HepG2 (cell line): ENCODE data around the gene CLASRP. TPM values are rescaled to one million over a fixed set of nuclear protein-coding genes. Genes with fewer than 3 reads are reported as not detected.

ENCODE experiments used
- AFF4 ChIP-seq: sonication (generic); formaldehyde crosslinking; IDR thresholded peaks from 2 replicates; pipeline ENCODE4 v1.4.0; 2020; ENCODE audit warnings: missing genetic modification reagents
- AGO2 ChIP-seq: fragments of 200-400 bp; formaldehyde crosslinking; optimal IDR thresholded peaks from 2 replicates; pipeline ENCODE3; 2017; ENCODE audit warnings: mild to moderate bottlenecking, low read depth, low read length, moderate library complexity
- ARID5B ChIP-seq: IDR thresholded peaks from 2 replicates; pipeline ENCODE4 v1.4.0; 2020; ENCODE audit warnings: mild to moderate bottlenecking, missing genetic modification reagents
- CCDC6 ChIP-seq: sonication (generic); formaldehyde crosslinking; IDR thresholded peaks from 2 replicates; pipeline ENCODE4 v1.8.1; 2022; ENCODE audit warnings: mild to moderate bottlenecking, missing genetic modification reagents, moderate library complexity
- CEBPG ChIP-seq: IDR thresholded peaks from 2 replicates; pipeline ENCODE4 v1.6.1; 2016
- HNRNPUL1 ChIP-seq: fragments of 200-400 bp; formaldehyde crosslinking; IDR thresholded peaks from 2 replicates; pipeline ENCODE4 v1.6.1; 2017; ENCODE audit warnings: low read depth, mild to moderate bottlenecking, low read length, moderate library complexity
- KDM3A ChIP-seq: IDR thresholded peaks from 2 replicates; pipeline ENCODE4 v1.6.1; 2018; ENCODE audit warnings: low read depth, missing compliant biosample characterization
- NRL ChIP-seq: sonication (generic); formaldehyde crosslinking; IDR thresholded peaks from 2 replicates; pipeline ENCODE4 v1.5.0; 2020; ENCODE audit warnings: missing genetic modification reagents, mild to moderate bottlenecking, moderate library complexity, borderline replicate concordance
- PCBP2 ChIP-seq: fragments of 200-400 bp; formaldehyde crosslinking; optimal IDR thresholded peaks from 2 replicates; pipeline ENCODE3; 2018; ENCODE audit warnings: low read length, low read depth; ENCODE audit not compliant: poor library complexity, severe bottlenecking
- PRMT3 ChIP-seq: sonication (generic); formaldehyde crosslinking; IDR thresholded peaks from 2 replicates; pipeline ENCODE4 v1.8.1; 2022; ENCODE audit warnings: low read depth, mild to moderate bottlenecking, moderate library complexity, missing genetic modification reagents, borderline replicate concordance
- TFAP4 ChIP-seq: sonication (generic); IDR thresholded peaks from 2 replicates; pipeline ENCODE4 v1.6.1; 2016; ENCODE audit warnings: low read depth, borderline replicate concordance
- ZBTB1 ChIP-seq: sonication (generic); formaldehyde crosslinking; IDR thresholded peaks from 2 replicates; pipeline ENCODE4 v1.4.0; 2020; ENCODE audit warnings: missing genetic modification reagents, borderline replicate concordance
- ZNF280B ChIP-seq: sonication (generic); formaldehyde crosslinking; IDR thresholded peaks from 2 replicates; pipeline ENCODE4 v1.5.0; 2020; ENCODE audit warnings: missing genetic modification reagents, mild to moderate bottlenecking, borderline replicate concordance
- ZNF292 ChIP-seq: sonication (generic); formaldehyde crosslinking; IDR thresholded peaks from 2 replicates; pipeline ENCODE4 v1.8.1; 2022; ENCODE audit warnings: mild to moderate bottlenecking, low read depth, missing genetic modification reagents, borderline replicate concordance
- ZNF333 ChIP-seq: sonication (generic); formaldehyde crosslinking; IDR thresholded peaks from 2 replicates; pipeline ENCODE4 v1.4.0; 2020; ENCODE audit warnings: mild to moderate bottlenecking, missing genetic modification reagents, borderline replicate concordance
- ZNF335 ChIP-seq: sonication (generic); formaldehyde crosslinking; IDR thresholded peaks from 2 replicates; pipeline ENCODE4 v1.4.0; 2020; ENCODE audit warnings: missing genetic modification reagents
- ZNF777 ChIP-seq: sonication (generic); formaldehyde crosslinking; IDR thresholded peaks from 2 replicates; pipeline ENCODE4 v1.4.0; 2020; ENCODE audit warnings: missing genetic modification reagents
- ZNF781 ChIP-seq: sonication (generic); formaldehyde crosslinking; IDR thresholded peaks from 2 replicates; pipeline ENCODE4 v1.5.1; 2020; ENCODE audit warnings: borderline replicate concordance, mild to moderate bottlenecking, missing genetic modification reagents; ENCODE audit errors: not compliant biosample characterization
- ZSCAN20 ChIP-seq: sonication (generic); formaldehyde crosslinking; IDR thresholded peaks from 2 replicates; pipeline ENCODE4 v1.4.0; 2020; ENCODE audit warnings: missing genetic modification reagents, mild to moderate bottlenecking, borderline replicate concordance
- polyA plus RNA-seq, 8 experiments: library from polyadenylated mRNA; depleted of rRNA in 3 of 8; stranded (reverse) in 7 of 8; unstranded in 1 of 8; fragments of >200 nt; fragmentation: Illumina TruSeq in 4 of 8; extraction: Trizol in 4 of 8; gene quantifications; 2 replicates each; pipeline versions ENCODE4 v1.2.1 to v1.2.3, GENCODE V29; 2011 to 2016; ENCODE audit warnings: low read depth in 4 of 8, missing spikeins in 1 of 8, mixed read lengths in 1 of 8; ENCODE audit not compliant: insufficient read depth in 1 of 8
- total RNA-seq, 5 experiments: library from RNA; depleted of rRNA; stranded (reverse); fragments of >200 nt; fragmentation: Illumina TruSeq; extraction: Trizol; gene quantifications; 2 replicates each; pipeline ENCODE4 v1.2.3, GENCODE V29; 2016; ENCODE audit warnings: low read depth in 1 of 5

CLASRP gene
- total and polyA plus RNA-seq, 2 of the 13 experiments (the other 11 are each of a cell fraction or from before 2014, with no cell fraction given), result 32.0 to 51.4 TPM

- TF ChIP-seq ZNF333, result no peak
- TF ChIP-seq ZNF292 (CRISPR knock-in tag), result no peak
- no peak for TF ChIP-seq CCDC6 (CRISPR knock-in tag)
- no peak for TF ChIP-seq ZSCAN20 (CRISPR knock-in tag)
- no peak for TF ChIP-seq PCBP2
- TF ChIP-seq AGO2, result no peak
- no peak for TF ChIP-seq KDM3A (CRISPR knock-in tag)
- TF ChIP-seq TFAP4, result no peak
- 0 out of 2 replicates have a peak, but pooled peaks have one; percentile 9 for TF ChIP-seq CEBPG (CRISPR knock-in tag)
- no peak for TF ChIP-seq AFF4
- no peak for TF ChIP-seq ZNF781 (CRISPR knock-in tag)
- TF ChIP-seq ARID5B (CRISPR knock-in tag), result 0 out of 2 replicates have a peak, but pooled peaks have one; percentile 25
- TF ChIP-seq HNRNPUL1, result no peak
- no peak for TF ChIP-seq ZNF777 (CRISPR knock-in tag)
- TF ChIP-seq NRL (CRISPR knock-in tag), result 0 out of 2 replicates have a peak, but pooled peaks have one; percentile 24
- no peak for TF ChIP-seq PRMT3
- no peak for TF ChIP-seq ZBTB1
- no peak for TF ChIP-seq ZNF335 (CRISPR knock-in tag)
- TF ChIP-seq ZNF280B (CRISPR knock-in tag), result no peak
These were observed 60.8 kb downstream of the CLASRP start (continued) for GRCh38 chr19:45099467-45100191.
